OCI-M2 (cell line): Measurements from ENCODE around the gene FBN2.

Experiments
- DNase-seq: peaks from one replicate; lab custom pipeline; 2025; ENCODE audit not compliant: unreplicated experiment; lab: John Stamatoyannopoulos, UW

Gene FBN2

GRCh38 chr5:128213340-128213739, 324.7 kb downstream of the FBN2 start:
- DNase-seq, result no peak

GRCh38 chr5:128212191-128212806, 325.7 kb downstream of the FBN2 start:
- no peak for DNase-seq

GRCh38 chr5:128208436-128208835, 329.6 kb downstream of the FBN2 start:
- DNase-seq, result no peak
